ENCODE measurements around the gene ADGRG6.

Gene ADGRG6

DNA sequence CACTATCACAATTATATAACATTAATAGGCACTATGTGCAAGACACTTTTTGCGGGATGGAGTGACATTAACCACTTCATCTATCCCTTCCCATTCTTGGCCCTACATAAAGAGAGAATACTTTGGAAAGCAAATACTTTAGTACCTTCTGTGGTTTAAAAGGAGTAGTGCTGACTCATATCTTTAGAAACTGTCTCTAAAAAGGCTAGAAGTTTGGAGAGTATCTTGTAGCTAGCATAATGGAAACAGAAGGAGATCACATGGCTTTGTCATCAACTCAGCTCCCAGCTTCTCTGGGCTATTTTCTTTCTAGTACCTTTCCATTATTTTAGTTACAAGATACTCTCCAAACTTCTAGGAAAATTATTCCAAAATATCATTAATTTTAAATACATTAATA is 157.5 kb downstream of the ADGRG6 start:
- Mint-ChIP-seq H3K9me3 (peaks cover 10% of the 10 kb centered on the region), H3K4me1 (no peaks in the 10 kb centered on the region), H3K27me3 (peaks cover 24% of the 10 kb centered on the region), H3K4me3 (no peak overlapping the region), H3K27ac (ENCODE audit: low read depth) (no peak overlapping the region), H3K36me3 (ENCODE audit: insufficient read depth) (no peaks in the 10 kb centered on the region)
- DNase-seq (ENCODE audit: low spot score in 2 of 2) (no peak), ATAC-seq (replicated peaks; ENCODE audit: extremely low read depth, poor library complexity, severe bottlenecking) (no peak)

DNA sequence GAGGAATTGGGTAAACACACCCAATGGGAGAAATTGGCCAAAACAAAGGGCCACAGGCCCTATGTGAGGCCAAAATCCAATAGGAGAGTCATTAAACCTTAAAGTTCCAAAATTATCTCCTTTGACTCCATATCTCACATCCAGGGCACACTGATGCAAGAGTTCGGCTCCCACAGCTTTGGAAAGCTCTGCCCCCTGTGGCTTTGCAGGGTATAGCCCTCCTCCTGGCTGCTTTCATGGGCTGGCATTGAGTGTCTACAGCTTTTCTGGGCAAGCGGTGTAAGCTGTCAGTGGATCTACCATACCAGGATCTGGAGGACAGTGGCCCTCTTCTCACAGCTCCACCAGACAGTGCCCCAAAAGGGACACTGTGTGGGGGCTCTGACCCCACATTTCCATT is 160.5 kb downstream of the ADGRG6 start:
- DNase-seq (ENCODE audit: low spot score in 2 of 2) = no peak
- peaks cover 24% of the 10 kb centered on the region for H3K27me3 Mint-ChIP-seq
- peaks cover 10% of the 10 kb centered on the region for H3K9me3 Mint-ChIP-seq
- no peak for ATAC-seq (replicated peaks; ENCODE audit: extremely low read depth, poor library complexity, severe bottlenecking)
- no peak overlapping the region for H3K27ac Mint-ChIP-seq (ENCODE audit: low read depth)
- H3K36me3 Mint-ChIP-seq (ENCODE audit: insufficient read depth) = no peaks in the 10 kb centered on the region
- no peaks in the 10 kb centered on the region for H3K4me1 Mint-ChIP-seq
- no peak overlapping the region for H3K4me3 Mint-ChIP-seq

DNA sequence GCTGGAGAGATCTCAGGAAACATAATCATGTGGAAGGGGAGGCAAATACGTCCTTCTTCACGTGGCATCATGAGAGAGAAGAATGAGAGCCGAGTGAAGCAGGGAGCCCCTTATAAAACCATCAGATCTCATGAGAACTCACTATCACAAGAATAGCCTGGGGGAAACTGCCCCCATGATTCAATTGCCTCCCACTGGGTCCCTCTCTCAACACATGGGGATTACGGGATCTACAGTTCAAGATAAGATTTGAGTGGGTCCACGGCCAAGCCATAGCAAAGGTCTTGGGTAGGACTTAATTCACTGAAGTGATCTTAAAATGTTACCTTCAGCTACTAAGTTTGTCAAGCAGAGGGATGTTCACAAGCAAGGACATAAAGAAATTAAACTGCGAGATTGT is 162.2 kb downstream of the ADGRG6 start:
- ATAC-seq (replicated peaks; ENCODE audit: extremely low read depth, poor library complexity, severe bottlenecking) (no peak), DNase-seq (ENCODE audit: low spot score in 2 of 2) (no peak)
- Mint-ChIP-seq H3K4me1 (no peaks in the 10 kb centered on the region), H3K9me3 (peaks cover 10% of the 10 kb centered on the region), H3K36me3 (ENCODE audit: insufficient read depth) (no peaks in the 10 kb centered on the region), H3K27ac (ENCODE audit: low read depth) (no peak overlapping the region), H3K27me3 (peaks cover 27% of the 10 kb centered on the region), H3K4me3 (no peak overlapping the region)

DNA sequence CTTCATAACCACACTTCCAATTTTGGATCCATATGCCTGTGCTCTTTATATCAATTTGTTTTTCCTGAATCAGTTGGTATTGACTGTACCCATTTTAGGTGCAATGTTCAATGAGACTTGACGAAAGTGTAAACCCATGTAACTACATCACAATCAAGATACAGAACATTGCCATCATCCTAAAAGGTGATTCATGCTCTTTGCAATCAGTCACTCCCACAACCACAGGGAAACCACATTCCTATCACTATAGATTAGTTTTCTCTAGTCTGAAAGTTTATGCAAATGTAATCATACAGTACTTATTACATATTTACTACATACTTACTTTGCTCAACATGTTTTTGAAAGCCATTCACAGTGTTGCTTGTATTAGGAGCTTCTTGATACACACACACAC is 167.4 kb downstream of the ADGRG6 start:
- no peak overlapping the region for H3K27ac Mint-ChIP-seq (ENCODE audit: low read depth)
- no peak for ATAC-seq (replicated peaks; ENCODE audit: extremely low read depth, poor library complexity, severe bottlenecking)
- H3K9me3 Mint-ChIP-seq = no peaks in the 10 kb centered on the region
- H3K36me3 Mint-ChIP-seq (ENCODE audit: insufficient read depth) = no peaks in the 10 kb centered on the region
- peaks cover 24% of the 10 kb centered on the region for H3K27me3 Mint-ChIP-seq
- no peak for DNase-seq (ENCODE audit: low spot score in 2 of 2)
- no peaks in the 10 kb centered on the region for H3K4me1 Mint-ChIP-seq
- H3K4me3 Mint-ChIP-seq = no peak overlapping the region

DNA sequence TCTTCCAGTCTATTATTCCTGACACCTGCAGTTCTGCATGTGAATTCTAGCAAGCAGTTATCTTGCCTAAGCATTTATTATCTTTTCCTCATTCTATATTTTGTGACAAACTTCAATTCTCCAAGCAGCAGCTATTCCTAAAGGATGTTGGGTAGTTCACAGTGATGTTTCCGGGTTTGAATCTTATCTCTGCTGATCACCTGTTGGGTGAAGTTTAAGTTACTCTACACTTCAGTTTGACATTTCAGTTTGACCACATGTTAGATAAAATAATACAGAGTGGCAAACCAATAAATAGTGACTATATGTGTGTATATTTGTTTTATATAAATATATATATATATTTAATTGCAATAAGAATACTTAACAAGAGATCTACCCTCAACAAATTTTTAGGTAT is 168.6 kb downstream of the ADGRG6 start:
- no peak for ATAC-seq (replicated peaks; ENCODE audit: extremely low read depth, poor library complexity, severe bottlenecking)
- Mint-ChIP-seq H3K4me3 (no peak overlapping the region), H3K9me3 (no peaks in the 10 kb centered on the region), H3K36me3 (ENCODE audit: insufficient read depth) (no peaks in the 10 kb centered on the region), H3K27ac (ENCODE audit: low read depth) (no peak overlapping the region), H3K27me3 (peaks cover 34% of the 10 kb centered on the region), H3K4me1 (no peaks in the 10 kb centered on the region)
- no peak for DNase-seq (ENCODE audit: low spot score in 2 of 2)

DNA sequence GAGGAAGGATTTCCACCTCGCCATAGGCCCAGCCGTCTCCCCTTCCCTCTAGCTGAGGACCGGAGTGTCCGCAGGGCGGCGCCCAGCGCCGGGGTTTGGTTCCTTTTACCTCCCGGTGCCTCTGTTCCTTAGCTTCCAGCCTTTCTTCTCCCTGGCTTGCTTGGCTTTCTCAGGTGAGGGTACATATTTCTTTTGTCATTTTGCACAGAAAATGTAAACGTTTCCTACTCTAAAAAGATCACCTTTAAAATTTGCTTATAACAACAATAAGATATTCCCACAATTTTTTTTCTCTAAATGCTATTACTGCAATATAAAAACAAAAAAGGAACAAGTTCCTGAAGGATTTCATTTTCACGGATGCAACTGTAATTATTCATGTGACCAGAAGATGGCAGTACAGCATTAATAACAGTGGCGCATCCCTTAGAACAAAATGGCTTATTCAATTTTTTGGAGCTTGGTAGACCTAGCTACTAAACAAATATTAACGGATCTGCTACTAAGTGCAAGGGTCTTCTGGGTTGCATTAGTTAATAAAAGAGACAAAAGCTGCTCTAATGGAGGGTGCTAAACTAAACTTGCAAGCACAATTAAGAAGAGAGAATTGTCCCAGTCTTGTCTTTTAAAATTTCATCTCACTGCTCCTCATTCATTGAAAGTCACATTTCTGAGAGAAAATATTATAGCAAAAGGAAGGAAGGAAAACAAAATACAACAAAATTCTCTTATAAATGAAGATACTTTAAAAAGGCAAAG is 172.9 kb downstream of the ADGRG6 start:
- no peaks in the 10 kb centered on the region for H3K4me1 Mint-ChIP-seq
- DNase-seq (ENCODE audit: low spot score in 2 of 2) (no peak), ATAC-seq (replicated peaks; ENCODE audit: extremely low read depth, poor library complexity, severe bottlenecking) (no peak)
- no peaks in the 10 kb centered on the region for H3K9me3 Mint-ChIP-seq
- no peak overlapping the region for H3K4me3 Mint-ChIP-seq
- H3K27ac Mint-ChIP-seq (ENCODE audit: low read depth) = no peak overlapping the region
- H3K36me3 Mint-ChIP-seq (ENCODE audit: insufficient read depth) = no peaks in the 10 kb centered on the region
- peaks cover 25% of the 10 kb centered on the region for H3K27me3 Mint-ChIP-seq

DNA sequence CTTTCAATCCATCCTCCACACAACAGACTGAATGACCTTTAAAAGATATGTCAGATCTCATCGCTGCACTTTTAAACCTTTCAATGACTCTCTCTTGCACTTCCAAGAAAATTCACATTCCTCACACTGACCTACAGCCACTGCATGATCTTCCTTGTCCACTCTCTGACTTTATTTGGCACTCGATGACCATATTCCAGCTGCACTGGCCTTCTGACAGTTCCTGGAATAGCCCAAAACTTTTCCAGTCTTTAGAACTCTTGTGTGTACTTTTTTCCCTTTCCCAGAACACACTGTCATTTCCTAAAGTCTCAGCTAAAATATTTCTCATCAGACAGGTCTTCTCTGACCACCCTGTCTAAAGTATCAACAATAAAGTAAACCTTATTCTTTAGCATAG is 174.6 kb downstream of the ADGRG6 start:
- no peaks in the 10 kb centered on the region for H3K4me1 Mint-ChIP-seq
- H3K36me3 Mint-ChIP-seq (ENCODE audit: insufficient read depth) = no peaks in the 10 kb centered on the region
- H3K9me3 Mint-ChIP-seq = no peaks in the 10 kb centered on the region
- H3K4me3 Mint-ChIP-seq = no peak overlapping the region
- no peak for ATAC-seq (replicated peaks; ENCODE audit: extremely low read depth, poor library complexity, severe bottlenecking)
- peaks cover 24% of the 10 kb centered on the region for H3K27me3 Mint-ChIP-seq
- no peak overlapping the region for H3K27ac Mint-ChIP-seq (ENCODE audit: low read depth)
- no peak for DNase-seq (ENCODE audit: low spot score in 2 of 2)

DNA sequence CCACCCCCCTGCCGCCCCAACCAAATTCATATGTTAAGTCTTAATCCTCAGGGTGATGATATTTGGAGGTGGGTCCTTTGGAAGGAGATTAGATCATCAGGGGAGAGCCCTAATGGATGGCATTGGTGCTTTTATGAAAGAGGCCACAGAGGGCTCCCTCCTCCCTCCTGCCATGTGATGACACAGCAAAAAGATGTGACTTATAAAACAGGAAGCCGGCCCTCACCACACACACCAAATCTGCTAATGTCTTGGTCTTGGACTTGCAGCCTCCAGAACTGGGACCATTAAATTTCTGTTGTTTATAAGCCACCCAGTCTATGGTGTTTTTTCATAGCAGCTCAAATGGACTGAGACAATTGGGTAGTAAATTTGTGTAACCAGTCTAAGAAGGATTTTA is 176.3 kb downstream of the ADGRG6 start:
- Mint-ChIP-seq H3K9me3 (no peaks in the 10 kb centered on the region), H3K4me1 (no peaks in the 10 kb centered on the region), H3K27ac (ENCODE audit: low read depth) (no peak overlapping the region), H3K27me3 (peaks cover 31% of the 10 kb centered on the region), H3K36me3 (ENCODE audit: insufficient read depth) (no peaks in the 10 kb centered on the region), H3K4me3 (no peak overlapping the region)
- DNase-seq (ENCODE audit: low spot score in 2 of 2) (no peak), ATAC-seq (replicated peaks; ENCODE audit: extremely low read depth, poor library complexity, severe bottlenecking) (no peak)

DNA sequence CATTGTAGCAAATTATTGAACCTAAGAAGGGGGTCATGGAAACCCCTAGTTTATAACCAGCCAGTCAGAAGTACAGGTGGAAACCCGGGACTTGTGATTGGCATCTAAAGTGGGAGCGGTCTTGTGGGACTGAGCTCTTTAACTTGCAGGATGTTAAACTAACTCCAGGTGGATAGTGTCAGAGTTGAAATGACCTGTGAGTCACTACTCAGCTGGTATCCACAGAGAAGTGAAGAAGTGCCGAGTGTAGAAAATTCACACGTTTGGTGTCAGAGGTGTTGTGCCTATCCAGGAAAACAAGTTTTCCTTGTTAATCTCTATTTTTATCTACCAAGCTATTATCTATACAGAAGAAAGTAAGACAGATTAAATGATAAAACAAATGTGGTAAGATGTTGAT is 179.7 kb downstream of the ADGRG6 start:
- Mint-ChIP-seq H3K27me3 (peaks cover 29% of the 10 kb centered on the region), H3K4me1 (no peaks in the 10 kb centered on the region), H3K9me3 (no peaks in the 10 kb centered on the region), H3K27ac (ENCODE audit: low read depth) (no peak overlapping the region), H3K4me3 (no peak overlapping the region), H3K36me3 (ENCODE audit: insufficient read depth) (peaks cover 2% of the 10 kb centered on the region)
- ATAC-seq (replicated peaks; ENCODE audit: extremely low read depth, poor library complexity, severe bottlenecking) (no peak), DNase-seq (ENCODE audit: low spot score in 2 of 2) (no peak)

DNA sequence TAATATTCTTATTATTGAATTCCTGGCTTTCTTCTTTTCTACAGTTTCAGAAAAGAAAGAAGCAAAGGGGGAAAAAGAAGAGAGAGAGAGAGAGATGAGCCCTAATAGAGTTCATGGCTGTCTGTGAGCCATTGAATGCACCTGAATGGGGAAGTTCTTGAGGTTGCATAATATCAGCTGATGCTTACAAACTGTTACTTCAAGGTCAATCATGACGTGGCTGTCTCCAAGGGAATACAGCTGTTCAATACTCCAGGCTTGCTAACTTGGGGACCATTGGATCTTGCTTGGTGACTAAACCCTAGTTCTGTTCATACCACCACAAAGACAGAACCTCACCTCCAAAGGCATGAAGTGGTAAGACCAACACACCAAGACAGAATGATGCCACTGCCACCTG is 180.4 kb downstream of the ADGRG6 start:
- Mint-ChIP-seq H3K27me3 (peaks cover 29% of the 10 kb centered on the region), H3K9me3 (no peaks in the 10 kb centered on the region), H3K4me3 (no peak overlapping the region), H3K4me1 (no peaks in the 10 kb centered on the region), H3K27ac (ENCODE audit: low read depth) (no peak overlapping the region), H3K36me3 (ENCODE audit: insufficient read depth) (peaks cover 2% of the 10 kb centered on the region)
- no peak for ATAC-seq (replicated peaks; ENCODE audit: extremely low read depth, poor library complexity, severe bottlenecking)
- DNase-seq (ENCODE audit: low spot score in 2 of 2) = no peak

DNA sequence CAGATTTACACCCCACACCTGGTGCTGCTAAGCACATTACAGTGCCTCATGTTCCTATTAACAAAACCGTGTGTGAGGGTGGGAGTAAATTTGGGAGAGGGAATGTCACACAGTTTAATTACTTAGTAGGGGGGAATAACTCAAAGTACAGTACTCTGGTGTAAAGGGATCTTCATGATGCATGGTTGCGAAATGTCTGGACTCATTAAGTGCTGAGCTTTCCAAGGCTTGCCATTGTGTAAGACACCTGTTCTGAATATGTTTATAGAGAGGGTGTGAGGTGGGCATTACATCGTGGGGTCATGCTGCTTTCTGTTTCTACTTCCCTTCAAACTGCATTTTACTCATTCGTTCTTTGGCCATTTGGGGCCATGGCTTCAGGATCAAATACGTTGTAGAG is 181.2 kb downstream of the ADGRG6 start:
- H3K27ac Mint-ChIP-seq (ENCODE audit: low read depth) = no peak overlapping the region
- no peak for ATAC-seq (replicated peaks; ENCODE audit: extremely low read depth, poor library complexity, severe bottlenecking)
- peaks cover 29% of the 10 kb centered on the region for H3K27me3 Mint-ChIP-seq
- no peak overlapping the region for H3K4me3 Mint-ChIP-seq
- H3K36me3 Mint-ChIP-seq (ENCODE audit: insufficient read depth) = peaks cover 2% of the 10 kb centered on the region
- no peak for DNase-seq (ENCODE audit: low spot score in 2 of 2)
- H3K4me1 Mint-ChIP-seq = no peaks in the 10 kb centered on the region
- no peaks in the 10 kb centered on the region for H3K9me3 Mint-ChIP-seq

DNA sequence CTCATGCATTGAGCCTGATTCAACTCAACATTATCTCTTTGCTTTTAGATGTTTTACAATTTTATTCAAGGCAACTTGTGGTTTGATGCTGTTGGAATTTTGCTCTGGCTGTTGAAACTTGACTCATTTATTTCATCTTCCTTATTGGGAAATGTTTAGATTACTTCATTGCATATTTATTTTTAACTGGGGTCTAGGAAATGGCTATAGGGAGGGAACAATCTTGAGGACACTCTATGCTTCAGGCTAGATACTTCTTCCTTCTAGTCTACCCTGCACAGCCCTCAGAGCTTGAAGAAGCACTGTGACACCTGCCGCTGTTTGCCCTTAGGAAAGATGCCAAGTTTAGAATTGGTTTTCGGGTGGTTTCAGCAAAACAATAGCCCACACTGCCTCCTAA is 183.4 kb downstream of the ADGRG6 start:
- Mint-ChIP-seq H3K36me3 (ENCODE audit: insufficient read depth) (peaks cover 2% of the 10 kb centered on the region), H3K4me1 (no peaks in the 10 kb centered on the region), H3K27ac (ENCODE audit: low read depth) (no peak overlapping the region), H3K4me3 (no peak overlapping the region), H3K27me3 (peaks cover 40% of the 10 kb centered on the region), H3K9me3 (no peaks in the 10 kb centered on the region)
- ATAC-seq (replicated peaks; ENCODE audit: extremely low read depth, poor library complexity, severe bottlenecking) = no peak
- DNase-seq (ENCODE audit: low spot score in 2 of 2) = no peak

DNA sequence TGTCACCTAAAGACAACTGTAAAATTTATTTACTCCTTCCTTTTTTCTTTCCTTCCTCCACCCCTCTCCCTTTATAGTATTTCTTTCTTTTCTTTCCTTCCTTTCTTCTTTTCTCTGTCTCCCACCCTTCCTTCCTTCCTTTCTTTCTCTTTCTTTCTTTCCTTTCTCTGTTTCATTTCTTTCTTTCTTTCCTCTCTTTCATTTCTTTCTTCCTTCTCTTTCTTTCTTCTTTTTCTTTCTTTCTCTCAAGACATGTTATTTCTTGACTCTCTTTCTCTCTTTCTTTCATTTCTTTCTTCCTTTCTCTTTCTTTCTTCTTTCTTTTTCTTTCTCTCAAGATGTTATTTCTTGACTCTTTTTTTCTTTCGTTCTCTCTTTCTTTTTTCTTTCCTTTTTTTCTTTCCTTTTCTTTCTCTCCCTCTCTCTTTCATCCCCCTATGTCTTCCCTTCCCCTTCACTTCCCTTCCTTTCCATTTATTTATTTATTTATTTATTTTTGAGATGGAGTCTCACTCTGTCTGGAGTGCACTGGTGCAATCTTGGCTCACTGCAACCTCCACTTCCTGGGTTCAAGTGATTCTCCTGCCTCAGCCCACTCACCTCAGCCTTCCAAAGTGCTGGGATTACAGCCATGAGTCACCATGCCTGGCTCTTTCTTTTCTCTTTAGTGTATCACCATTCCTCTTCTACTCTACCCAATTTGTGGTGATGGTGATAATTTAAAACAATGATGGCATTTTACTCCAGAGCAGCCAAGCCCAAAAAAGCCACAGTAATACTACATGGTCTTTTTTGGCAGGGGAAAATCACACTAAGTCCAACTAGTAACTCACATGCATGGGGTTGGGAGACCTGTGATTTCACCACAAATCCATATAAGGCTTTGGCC is 188.2 kb downstream of the ADGRG6 start:
- ATAC-seq (replicated peaks; ENCODE audit: extremely low read depth, poor library complexity, severe bottlenecking) = no peak
- Mint-ChIP-seq H3K4me3 (no peak overlapping the region), H3K27me3 (peaks cover 44% of the 10 kb centered on the region), H3K9me3 (no peaks in the 10 kb centered on the region), H3K4me1 (no peaks in the 10 kb centered on the region), H3K36me3 (ENCODE audit: insufficient read depth) (no peaks in the 10 kb centered on the region), H3K27ac (ENCODE audit: low read depth) (no peak overlapping the region)
- DNase-seq (ENCODE audit: low spot score in 2 of 2) = no peak
